ENCODE data around the gene LDLRAD3. TPM values are rescaled to one million over a fixed set of nuclear protein-coding genes. Genes with fewer than 3 reads are reported as not detected.

The LDLRAD3 gene
- total RNA-seq, 1 experiment from 2014 or later, result not detected

GRCh38 chr11:36210529-36210928 lies 266.7 kb downstream of the LDLRAD3 start:
- H3K9me3 ChIP-seq (ENCODE audit: low read length), result no peaks in the 10 kb centered on the region
- peaks cover 18% of the 10 kb centered on the region for H3K4me1 ChIP-seq (ENCODE audit: low read length)
- no peak overlapping the region for H3K4me3 ChIP-seq (ENCODE audit: low read length)
- no peaks in the 10 kb centered on the region for H3K27me3 ChIP-seq (ENCODE audit: low read length)
- H3K36me3 ChIP-seq (ENCODE audit: insufficient read depth, low read length), result no peaks in the 10 kb centered on the region
- no peaks in the 10 kb centered on the region for H4K20me1 ChIP-seq (ENCODE audit: insufficient read depth, low read depth, low read length)
- H2AFZ ChIP-seq (ENCODE audit: low read length), result no peak overlapping the region
- H3K9me2 ChIP-seq (replicated peaks; ENCODE audit: insufficient read depth, low read length), result no peaks in the 10 kb centered on the region
- H3K27ac ChIP-seq (ENCODE audit: low read length), result no peak overlapping the region
- DNase-seq, result no peak
- H3K9ac ChIP-seq (ENCODE audit: low read length), result no peak overlapping the region
- no peak overlapping the region for H3K4me2 ChIP-seq (ENCODE audit: low read depth, low read length, poor library complexity, severe bottlenecking)
- H3K79me2 ChIP-seq (ENCODE audit: low read length), result no peaks in the 10 kb centered on the region

- Histone ChIP-seq H3K4me3 (ENCODE audit: low read length) (no peak overlapping the region), H2AFZ (ENCODE audit: low read length) (no peak overlapping the region), H3K9me3 (ENCODE audit: low read length) (no peaks in the 10 kb centered on the region), H3K27ac (ENCODE audit: low read length) (no peak overlapping the region), H3K27me3 (ENCODE audit: low read length) (no peaks in the 10 kb centered on the region), H3K4me1 (ENCODE audit: low read length) (peaks cover 18% of the 10 kb centered on the region), H4K20me1 (ENCODE audit: insufficient read depth, low read depth, low read length) (no peaks in the 10 kb centered on the region), H3K9ac (ENCODE audit: low read length) (no peak overlapping the region), H3K79me2 (ENCODE audit: low read length) (no peaks in the 10 kb centered on the region), H3K36me3 (ENCODE audit: insufficient read depth, low read length) (no peaks in the 10 kb centered on the region), H3K9me2 (replicated peaks; ENCODE audit: insufficient read depth, low read length) (no peaks in the 10 kb centered on the region), H3K4me2 (ENCODE audit: low read depth, low read length, poor library complexity, severe bottlenecking) (no peak overlapping the region)
- no peak for DNase-seq
Measured at GRCh38 chr11:36211761-36212430, 268.0 kb downstream of the LDLRAD3 start.

GRCh38 chr11:36212564-36213392 lies 268.9 kb downstream of the LDLRAD3 start:
- Histone ChIP-seq H3K9me2 (replicated peaks; ENCODE audit: insufficient read depth, low read length) (no peaks in the 10 kb centered on the region), H4K20me1 (ENCODE audit: insufficient read depth, low read depth, low read length) (no peaks in the 10 kb centered on the region), H3K9ac (ENCODE audit: low read length) (no peak overlapping the region), H3K4me3 (ENCODE audit: low read length) (no peak overlapping the region), H2AFZ (ENCODE audit: low read length) (no peak overlapping the region), H3K27ac (ENCODE audit: low read length) (no peak overlapping the region), H3K4me2 (ENCODE audit: low read depth, low read length, poor library complexity, severe bottlenecking) (no peak overlapping the region), H3K27me3 (ENCODE audit: low read length) (no peaks in the 10 kb centered on the region), H3K36me3 (ENCODE audit: insufficient read depth, low read length) (no peaks in the 10 kb centered on the region), H3K9me3 (ENCODE audit: low read length) (no peaks in the 10 kb centered on the region), H3K4me1 (ENCODE audit: low read length) (peaks cover 18% of the 10 kb centered on the region), H3K79me2 (ENCODE audit: low read length) (no peaks in the 10 kb centered on the region)
- DNase-seq, result no peak

GRCh38 chr11:36213393-36213840 lies 269.6 kb downstream of the LDLRAD3 start:
- no peaks in the 10 kb centered on the region for H4K20me1 ChIP-seq (ENCODE audit: insufficient read depth, low read depth, low read length)
- H3K9ac ChIP-seq (ENCODE audit: low read length), result no peak overlapping the region
- H3K4me2 ChIP-seq (ENCODE audit: low read depth, low read length, poor library complexity, severe bottlenecking), result no peak overlapping the region
- no peaks in the 10 kb centered on the region for H3K27me3 ChIP-seq (ENCODE audit: low read length)
- no peaks in the 10 kb centered on the region for H3K9me2 ChIP-seq (replicated peaks; ENCODE audit: insufficient read depth, low read length)
- H3K9me3 ChIP-seq (ENCODE audit: low read length), result no peaks in the 10 kb centered on the region
- no peak overlapping the region for H3K27ac ChIP-seq (ENCODE audit: low read length)
- DNase-seq, result no peak
- H2AFZ ChIP-seq (ENCODE audit: low read length), result no peak overlapping the region
- H3K4me1 ChIP-seq (ENCODE audit: low read length), result peaks cover 16% of the 10 kb centered on the region
- no peaks in the 10 kb centered on the region for H3K79me2 ChIP-seq (ENCODE audit: low read length)
- H3K36me3 ChIP-seq (ENCODE audit: insufficient read depth, low read length), result no peaks in the 10 kb centered on the region; the same call in 1 of the 2 replicates
- no peak overlapping the region for H3K4me3 ChIP-seq (ENCODE audit: low read length)

- Histone ChIP-seq H3K4me1 (ENCODE audit: low read length) (peaks cover 7% of the 10 kb centered on the region), H3K9me3 (ENCODE audit: low read length) (peaks cover under 1% of the 10 kb centered on the region; the same call in 1 of the 2 replicates), H3K79me2 (ENCODE audit: low read length) (no peaks in the 10 kb centered on the region), H3K4me3 (ENCODE audit: low read length) (no peak overlapping the region), H3K36me3 (ENCODE audit: insufficient read depth, low read length) (peaks cover 1% of the 10 kb centered on the region; the same call in 1 of the 2 replicates), H3K9me2 (replicated peaks; ENCODE audit: insufficient read depth, low read length) (no peaks in the 10 kb centered on the region), H3K4me2 (ENCODE audit: low read depth, low read length, poor library complexity, severe bottlenecking) (no peak overlapping the region), H2AFZ (ENCODE audit: low read length) (no peak overlapping the region), H4K20me1 (ENCODE audit: insufficient read depth, low read depth, low read length) (no peaks in the 10 kb centered on the region), H3K27me3 (ENCODE audit: low read length) (no peaks in the 10 kb centered on the region), H3K9ac (ENCODE audit: low read length) (no peak overlapping the region), H3K27ac (ENCODE audit: low read length) (no peak overlapping the region)
- DNase-seq, result no peak
Measured at GRCh38 chr11:36214480-36214879, 270.6 kb downstream of the LDLRAD3 start.

GRCh38 chr11:36214976-36215692 lies 271.3 kb downstream of the LDLRAD3 start:
- H3K4me3 ChIP-seq (ENCODE audit: low read length), result no peak overlapping the region
- H4K20me1 ChIP-seq (ENCODE audit: insufficient read depth, low read depth, low read length), result no peaks in the 10 kb centered on the region
- no peaks in the 10 kb centered on the region for H3K9me2 ChIP-seq (replicated peaks; ENCODE audit: insufficient read depth, low read length)
- H2AFZ ChIP-seq (ENCODE audit: low read length), result no peak overlapping the region
- H3K4me2 ChIP-seq (ENCODE audit: low read depth, low read length, poor library complexity, severe bottlenecking), result no peak overlapping the region
- H3K9ac ChIP-seq (ENCODE audit: low read length), result no peak overlapping the region
- no peak overlapping the region for H3K27ac ChIP-seq (ENCODE audit: low read length)
- H3K36me3 ChIP-seq (ENCODE audit: insufficient read depth, low read length), result peaks cover 6% of the 10 kb centered on the region; the same call in 1 of the 2 replicates
- H3K79me2 ChIP-seq (ENCODE audit: low read length), result no peaks in the 10 kb centered on the region
- peaks cover under 1% of the 10 kb centered on the region for H3K4me1 ChIP-seq (ENCODE audit: low read length)
- DNase-seq, result no peak
- H3K9me3 ChIP-seq (ENCODE audit: low read length), result peaks cover 7% of the 10 kb centered on the region
- 0 out of 2 replicates have a peak, but pooled peaks cover 3% of the 10 kb centered on the region for H3K27me3 ChIP-seq (ENCODE audit: low read length)

GRCh38 chr11:36215693-36216060 lies 271.8 kb downstream of the LDLRAD3 start:
- Histone ChIP-seq H3K27me3 (ENCODE audit: low read length) (0 out of 2 replicates have a peak, but pooled peaks cover 7% of the 10 kb centered on the region), H3K79me2 (ENCODE audit: low read length) (no peaks in the 10 kb centered on the region), H2AFZ (ENCODE audit: low read length) (no peak overlapping the region), H3K9ac (ENCODE audit: low read length) (no peak overlapping the region), H4K20me1 (ENCODE audit: insufficient read depth, low read depth, low read length) (no peaks in the 10 kb centered on the region), H3K9me2 (replicated peaks; ENCODE audit: insufficient read depth, low read length) (no peaks in the 10 kb centered on the region), H3K9me3 (ENCODE audit: low read length) (peaks cover 10% of the 10 kb centered on the region), H3K4me1 (ENCODE audit: low read length) (no peaks in the 10 kb centered on the region), H3K27ac (ENCODE audit: low read length) (no peak overlapping the region), H3K36me3 (ENCODE audit: insufficient read depth, low read length) (peaks cover 6% of the 10 kb centered on the region; the same call in 1 of the 2 replicates), H3K4me3 (ENCODE audit: low read length) (no peak overlapping the region), H3K4me2 (ENCODE audit: low read depth, low read length, poor library complexity, severe bottlenecking) (no peak overlapping the region)
- DNase-seq, result no peak

Data from Karpas-422 (cell line).